GM12878 (cell line): ENCODE measurements around the gene MATN4. TPM values are rescaled to one million over a fixed set of nuclear protein-coding genes. Genes with fewer than 3 reads are reported as not detected.

Experiments
- ATAC-seq: fragments of 200-7000 bp; cut with Tn5 transposase; 3 replicates; pipeline ENCODE4 v1.9.1; 2020; ENCODE audit warnings: mild to moderate bottlenecking, moderate library complexity
- BruUV-seq: library from RNA; stranded (reverse); fragments of 400-500 nt; replicated peaks from 2 replicates; lab custom pipeline; 2021; lab: Mats Ljungman, UMichigan
- CTCF ChIA-PET: fragments of 300-600 bp; sonication (Branson Sonifier 250); formaldehyde crosslinking; extraction: SDS; loops from one replicate; lab custom pipeline; 2021; ENCODE audit warnings: inconsistent platforms; lab: Yijun Ruan, JAX
- POLR2A ChIA-PET: fragments of 350-600 bp; formaldehyde crosslinking; extraction: SDS; loops from one replicate; lab custom pipeline; 2021; ENCODE audit warnings: inconsistent platforms; lab: Charles Lee
- RAD21 ChIA-PET: fragments of 300-600 bp; sonication (Branson Sonifier 250); formaldehyde crosslinking; loops from one replicate; lab custom pipeline; 2023; ENCODE audit warnings: antibody characterized with exemption; ENCODE audit not compliant: unreplicated experiment; lab: Charles Lee
- SMC1A ChIA-PET: fragments of 300-600 bp; sonication (Branson Sonifier 250); formaldehyde crosslinking; loops from one replicate; lab custom pipeline; 2023; ENCODE audit not compliant: unreplicated experiment, uncharacterized antibody; lab: Charles Lee
- DNase-seq: peaks from one replicate; pipeline ENCODE4 v3.0.0-alpha.2; 2011; ENCODE audit warnings: low read depth, low spot score
- FAIRE-seq: peaks from 3 replicates; lab custom pipeline; 2011; peaks lifted over from hg19 to GRCh38; lab: Jason Lieb, UNC
- H2AFZ ChIP-seq: 2 replicates; pipeline ENCODE4 v1.6.0; 2011; ENCODE audit warnings: low read depth, low read length, control low read depth; ENCODE audit not compliant: control insufficient read depth
- H3K27ac ChIP-seq: 2 replicates; pipeline ENCODE4 v1.5.1; 2011; ENCODE audit warnings: control low read depth; ENCODE audit not compliant: control insufficient read depth, insufficient read depth
- H3K27me3 ChIP-seq, 2 experiments: replicated peaks in 1 of 2; 2 replicates each; pipeline versions ENCODE4 v1.6.0 to v1.6.1; 2011; ENCODE audit warnings: low read length in 1 of 2; ENCODE audit not compliant: control insufficient read depth in 2 of 2, insufficient read depth in 2 of 2
- H3K36me3 ChIP-seq, 2 experiments: 2 replicates each; pipeline ENCODE4 v1.5.1; 2011; ENCODE audit warnings: low read length in 1 of 2; ENCODE audit not compliant: control insufficient read depth in 2 of 2, insufficient read depth in 2 of 2
- H3K4me1 ChIP-seq: 2 replicates; pipeline ENCODE4 v1.6.1; 2011; ENCODE audit warnings: mild to moderate bottlenecking, low read length, moderate library complexity, mixed read lengths; ENCODE audit not compliant: control insufficient read depth, insufficient read depth
- H3K4me2 ChIP-seq: 2 replicates; pipeline ENCODE4 v1.6.0; 2011; ENCODE audit warnings: control low read depth; ENCODE audit not compliant: control insufficient read depth, insufficient read depth
- H3K4me3 ChIP-seq: fragments of 200-600 bp; sonication (generic); 2 replicates; pipeline ENCODE4 v1.5.1; 2016
- H3K79me2 ChIP-seq: 2 replicates; pipeline ENCODE4 v1.6.0; 2011; ENCODE audit warnings: low read length; ENCODE audit not compliant: control insufficient read depth, insufficient read depth
- H3K9ac ChIP-seq: 2 replicates; pipeline ENCODE4 v1.8.0; 2011; ENCODE audit warnings: low read length, control low read depth, mixed read lengths; ENCODE audit not compliant: control insufficient read depth, insufficient read depth
- H3K9me3 ChIP-seq: replicated peaks from 3 replicates; pipeline ENCODE4 v1.5.1; 2011; ENCODE audit warnings: mild to moderate bottlenecking, low read length; ENCODE audit not compliant: control insufficient read depth, insufficient read depth
- H4K20me1 ChIP-seq: 2 replicates; pipeline ENCODE4 v1.6.0; 2011; ENCODE audit not compliant: control insufficient read depth, insufficient read depth
- CTCF ChIP-seq, 3 experiments: IDR thresholded peaks in 2 of 3; conservative IDR thresholded peaks in 1 of 3; 2 replicates each; pipeline ENCODE4 v1.5.1; 2011; ENCODE audit warnings: low read depth in 3 of 3, low read length in 3 of 3, mild to moderate bottlenecking in 3 of 3, control low read depth in 2 of 3, moderate library complexity in 2 of 3, inconsistent platforms in 1 of 3, mixed read lengths in 1 of 3; ENCODE audit not compliant: control insufficient read depth in 2 of 3, insufficient read depth in 1 of 3; ENCODE audit errors: extremely low read depth in 1 of 3
- MTA3 ChIP-seq: IDR thresholded peaks from 2 replicates; pipeline ENCODE4 v1.6.1; 2012; ENCODE audit warnings: low read length, inconsistent platforms, borderline replicate concordance
- PAX8 ChIP-seq: fragments of 450-650 bp; IDR thresholded peaks from 2 replicates; pipeline ENCODE4 v1.6.1; 2017; ENCODE audit warnings: mild to moderate bottlenecking, moderate library complexity
- ZBTB33 ChIP-seq: fragments of 450-650 bp; IDR thresholded peaks from 2 replicates; pipeline ENCODE4 v1.6.1; 2017; ENCODE audit warnings: mild to moderate bottlenecking
- WGBS: methylation state at CpG from one replicate; pipeline ENCODE4 v1.1.6; 2016; ENCODE audit warnings: low lambda C conversion rate; ENCODE audit not compliant: insufficient replicate concordance, insufficient coverage; ENCODE audit errors: missing lambda C conversion rate; 5-methylcytosine and 5-hydroxymethylcytosine counted together
- in situ Hi-C: fragments of 300-500 bp; cut with MboI; formaldehyde crosslinking; loops from 9 replicates; pipeline ENCODE4 v1.14.3; 2018; ENCODE audit warnings: mixed read lengths
- intact Hi-C: fragments of 100-400 bp; cut with micrococcal nuclease; formaldehyde crosslinking; loops from one replicate; pipeline ENCODE4 v1.14.2; 2022; ENCODE audit not compliant: unreplicated experiment
- polyA plus RNA-seq, 11 experiments: library from polyadenylated mRNA; depleted of rRNA in 4 of 11; unstranded in 6 of 11; stranded (reverse) in 5 of 11; fragments of >200 nt; fragmentation: Nextera tagmentation in 4 of 11; fragmentation: Illumina TruSeq in 1 of 11; extraction: Ambion mirVana in 4 of 11; extraction: Trizol in 1 of 11; gene quantifications; 1 replicate in 1 of 11; 2 replicates in 10 of 11; pipeline versions ENCODE4 v1.2.1 to v1.2.3, GENCODE V29; 2011 to 2016; ENCODE audit warnings: inconsistent platforms in 2 of 11, missing spikeins in 2 of 11, low read depth in 1 of 11
- total RNA-seq, 4 experiments: library from RNA; depleted of rRNA in 3 of 4; stranded (reverse); fragments of >200 nt in 3 of 4; fragmentation: Illumina TruSeq in 1 of 4; extraction: Trizol in 1 of 4; gene quantifications; 2 replicates each; pipeline versions ENCODE4 v1.2.1 to v1.2.3, GENCODE V29; 2013 to 2021

MATN4 gene
- total and polyA plus RNA-seq, 10 of the 15 experiments (the other 5 are each of a cell fraction or from before 2014, with no cell fraction given), result 0.10 to 0.15 TPM; not detected in 8

- DNase-seq (no peak), FAIRE-seq (no peak), ATAC-seq (no peak)
- RAD21 ChIA-PET, result interaction anchor here (0.7 kb wide), 1 partner anchor 13 kb away, joined by 3 read pairs; no protein-coding TSS in a partner anchor
- TF ChIP-seq CTCF (IDR thresholded peaks at IDR 0.05 in 2 of 3, conservative IDR thresholded peaks at IDR 0.05 in 1 of 3; ENCODE audit: control insufficient read depth in 2 of 3, extremely low read depth in 1 of 3, insufficient read depth in 1 of 3, low read depth in 3 of 3, low read length in 3 of 3) (0 out of 6 replicates have a peak, but pooled peaks of 1 of the 3 experiments have one; percentile 2), MTA3 (no peak)
- H3K79me2 ChIP-seq, result no peaks in the 10 kb centered on the region
- H3K9ac ChIP-seq, result no peak overlapping the region
- H3K4me1 ChIP-seq, result peaks cover 6% of the 10 kb centered on the region; the same call in 1 of the 2 replicates
- POLR2A ChIA-PET, result no interaction called here
- in situ Hi-C loops, result no loop called here
- SMC1A ChIA-PET, result no interaction called here
- no TSS peak for BruUV-seq
- H3K36me3 ChIP-seq, result no peaks in the 10 kb centered on the region
- H3K4me2 ChIP-seq, result no peak overlapping the region
- CTCF ChIA-PET, result interaction anchor here (0.6 to 1.4 kb wide), 10 partner anchors 9 to 802 kb away, joined by 3 to 9 read pairs (median 3); no protein-coding TSS in a partner anchor
- H2AFZ ChIP-seq, result no peak overlapping the region
- intact Hi-C loops, result no loop called here
- H3K27ac ChIP-seq, result no peak overlapping the region
- H3K4me3 ChIP-seq, result no peak overlapping the region
- H3K9me3 ChIP-seq, result no peaks in the 10 kb centered on the region
- H3K27me3 ChIP-seq, result peaks cover 0 to 11% of the 10 kb centered on the region in 2 experiments; a peak in 1 of 4 replicates
- no peaks in the 10 kb centered on the region for H4K20me1 ChIP-seq
- WGBS, result 0% methylated on average over 4 of the region's 4 CpGs
Observed at GRCh38 chr20:45305262-45305661, 2.8 kb downstream of the MATN4 start.

GRCh38 chr20:45304464-45304999 is 3.6 kb downstream of the MATN4 start:
- H3K79me2 ChIP-seq, result no peaks in the 10 kb centered on the region
- no peak overlapping the region for H3K27ac ChIP-seq
- H4K20me1 ChIP-seq, result no peaks in the 10 kb centered on the region
- no peak for DNase-seq
- WGBS, result 88% methylated on average over 43 of the region's 43 CpGs
- no peak overlapping the region for H3K4me2 ChIP-seq
- SMC1A ChIA-PET, result interaction anchor here (0.9 kb wide), 1 partner anchor 143 kb away, joined by 3 read pairs; no protein-coding TSS in a partner anchor
- H3K9me3 ChIP-seq, result no peaks in the 10 kb centered on the region
- in situ Hi-C loops, result no loop called here
- no TSS peak for BruUV-seq
- TF ChIP-seq PAX8, result no peak
- TF ChIP-seq ZBTB33, result 0 out of 2 replicates have a peak, but pooled peaks have one; percentile 24
- TF ChIP-seq, all 136 proteins: peak for 1
- Histone ChIP-seq H3K27me3 (peaks cover 0 to 11% of the 10 kb centered on the region in 2 experiments; a peak in 1 of 4 replicates), H3K9ac (no peak overlapping the region), H3K4me3 (no peak overlapping the region), H3K4me1 (peaks cover 6% of the 10 kb centered on the region; the same call in 1 of the 2 replicates), H3K36me3 (no peaks in the 10 kb centered on the region), H2AFZ (no peak overlapping the region)
- POLR2A ChIA-PET, result no interaction called here
- CTCF ChIA-PET, result interaction anchor here (0.7 to 4.1 kb wide), 7 partner anchors 12 to 466 kb away, joined by 3 to 53 read pairs (median 4); no protein-coding TSS in a partner anchor
- ATAC-seq, result no peak
- intact Hi-C loops, result no loop called here
- RAD21 ChIA-PET, result no interaction called here
- no peak for FAIRE-seq
